Skeletal muscle tissue (tissue), 4 donors: ENCODE measurements around the gene COMP. TPM values are rescaled to one million over a fixed set of nuclear protein-coding genes. Genes with fewer than 3 reads are reported as not detected.
A peak's percentile ranks its signal among the peaks of the same experiment; 100 is the strongest.

Source experiments
- H3K27ac ChIP-seq: one replicate; pipeline ENCODE4 v1.7.0; 2013; ENCODE audit warnings: mild to moderate bottlenecking, low read depth, low read length, inconsistent platforms
- H3K27me3 ChIP-seq, 3 donors: one replicate each; pipeline ENCODE4 v1.7.0; 2013; ENCODE audit warnings: low read length in 3 of 3; ENCODE audit not compliant: control insufficient read depth in 3 of 3, insufficient read depth in 3 of 3
- H3K36me3 ChIP-seq, 3 donors: one replicate each; pipeline ENCODE4 v1.7.0; 2013; ENCODE audit warnings: low read length in 3 of 3; ENCODE audit not compliant: control insufficient read depth in 3 of 3, insufficient read depth in 3 of 3
- H3K4me1 ChIP-seq, 3 donors: one replicate each; pipeline ENCODE4 v1.7.0; 2013; ENCODE audit warnings: low read length in 3 of 3, mild to moderate bottlenecking in 3 of 3; ENCODE audit not compliant: control insufficient read depth in 3 of 3, insufficient read depth in 3 of 3
- H3K4me3 ChIP-seq, 3 donors: one replicate each; pipeline ENCODE4 v1.7.0; 2013; ENCODE audit warnings: low read length in 3 of 3
- H3K9ac ChIP-seq, 3 donors: one replicate each; pipeline ENCODE4 v1.7.0; 2013; ENCODE audit warnings: low read length in 3 of 3, mild to moderate bottlenecking in 3 of 3, moderate library complexity in 2 of 3, low read depth in 1 of 3
- H3K9me3 ChIP-seq, 3 donors: one replicate each; pipeline ENCODE4 v1.7.0; 2013; ENCODE audit warnings: low read length in 3 of 3; ENCODE audit not compliant: control insufficient read depth in 3 of 3
- total RNA-seq: library from RNA; depleted of rRNA; stranded (reverse); fragments of >200 nt; gene quantifications from one replicate; pipeline ENCODE4 v1.2.3, GENCODE V29; 2014
- donor health status: Osteomylitis.

The COMP gene
- total RNA-seq, 1 donor from 2014 or later = 15.7 TPM

- no peaks in the 10 kb centered on the region for H3K9me3 ChIP-seq
- no peaks in the 10 kb centered on the region for H3K27me3 ChIP-seq
- no peak overlapping the region for H3K9ac ChIP-seq
- no peak overlapping the region for H3K27ac ChIP-seq
- H3K4me1 ChIP-seq = peaks cover 0 to 7% (median 0%) of the 10 kb centered on the region in 3 donors
- H3K36me3 ChIP-seq = peaks cover 0 to 9% (median 0%) of the 10 kb centered on the region in 3 donors
- no peak overlapping the region for H3K4me3 ChIP-seq
Measured at GRCh38 chr19:18771328-18772242, 19.5 kb downstream of the COMP start.

- Histone ChIP-seq H3K4me1 (peaks cover 0 to 7% (median 0%) of the 10 kb centered on the region in 3 donors), H3K4me3 (no peak overlapping the region), H3K27me3 (no peaks in the 10 kb centered on the region), H3K27ac (no peak overlapping the region), H3K9ac (no peak overlapping the region), H3K36me3 (peaks cover 0 to 5% (median 0%) of the 10 kb centered on the region in 3 donors), H3K9me3 (no peaks in the 10 kb centered on the region)
Measured at GRCh38 chr19:18770663-18771327, 20.3 kb downstream of the COMP start.

- no peak overlapping the region for H3K9ac ChIP-seq
- peaks cover 0 to 7% (median 3%) of the 10 kb centered on the region in 3 donors for H3K4me1 ChIP-seq
- H3K27ac ChIP-seq = no peak overlapping the region
- H3K27me3 ChIP-seq = no peaks in the 10 kb centered on the region
- H3K36me3 ChIP-seq = peaks cover 0 to 2% (median 0%) of the 10 kb centered on the region in 3 donors
- no peak overlapping the region for H3K4me3 ChIP-seq
- H3K9me3 ChIP-seq = no peaks in the 10 kb centered on the region
Measured at GRCh38 chr19:18769989-18770528, 21.0 kb downstream of the COMP start.

- Histone ChIP-seq H3K9me3 (no peaks in the 10 kb centered on the region), H3K9ac (no peak overlapping the region), H3K4me3 (no peak overlapping the region), H3K36me3 (peaks cover 0 to 2% (median 0%) of the 10 kb centered on the region in 3 donors), H3K4me1 (peaks cover 6 to 13% (median 10%) of the 10 kb centered on the region in 3 donors), H3K27me3 (no peaks in the 10 kb centered on the region), H3K27ac (no peak overlapping the region)
Measured at GRCh38 chr19:18768997-18769891, 21.9 kb downstream of the COMP start.

- peaks cover 16 to 23% (median 21%) of the 10 kb centered on the region in 3 donors for H3K4me1 ChIP-seq
Measured at GRCh38 chr19:18768046-18768771, 22.9 kb downstream of the COMP start.

GRCh38 chr19:18765224-18765623 is 25.9 kb downstream of the COMP start:
- Histone ChIP-seq H3K4me1 (peaks cover 31 to 40% (median 35%) of the 10 kb centered on the region in 3 donors), H3K4me3 (no peak overlapping the region), H3K9ac (peak overlapping the region in 1 of 3 donors; percentile 3), H3K36me3 (peaks cover 0 to 2% (median 0%) of the 10 kb centered on the region in 3 donors), H3K27ac (no peak overlapping the region), H3K9me3 (no peaks in the 10 kb centered on the region), H3K27me3 (no peaks in the 10 kb centered on the region)

More at GRCh38 chr19:18768046-18768771, 22.9 kb downstream of the COMP start:
- no peak overlapping the region for H3K27ac ChIP-seq
- H3K9ac ChIP-seq = peak overlapping the region in 1 of 3 donors; percentile 33
- H3K27me3 ChIP-seq = no peaks in the 10 kb centered on the region
- no peaks in the 10 kb centered on the region for H3K9me3 ChIP-seq
- no peak overlapping the region for H3K4me3 ChIP-seq
- peaks cover 0 to 2% (median 0%) of the 10 kb centered on the region in 3 donors for H3K36me3 ChIP-seq

GRCh38 chr19:18764591-18765051 is 26.5 kb downstream of the COMP start:
- peaks cover 31 to 38% (median 35%) of the 10 kb centered on the region in 3 donors for H3K4me1 ChIP-seq
- H3K9ac ChIP-seq = peak overlapping the region in 1 of 3 donors; percentile 69

GRCh38 chr19:18763674-18764590 is 27.2 kb downstream of the COMP start:
- H3K9ac ChIP-seq = peak overlapping the region in 2 of 3 donors; percentile 21 to 69
- no peaks in the 10 kb centered on the region for H3K9me3 ChIP-seq
- H3K4me1 ChIP-seq = peaks cover 31 to 35% (median 33%) of the 10 kb centered on the region in 3 donors
- peak overlapping the region; percentile 54 for H3K27ac ChIP-seq
- H3K27me3 ChIP-seq = no peaks in the 10 kb centered on the region
- H3K4me3 ChIP-seq = no peak overlapping the region
- H3K36me3 ChIP-seq = peaks cover 0 to 2% (median 0%) of the 10 kb centered on the region in 3 donors

More at GRCh38 chr19:18764591-18765051, 26.5 kb downstream of the COMP start:
- Histone ChIP-seq H3K9me3 (no peaks in the 10 kb centered on the region), H3K27ac (peak overlapping the region; percentile 54), H3K4me3 (no peak overlapping the region), H3K36me3 (peaks cover 0 to 2% (median 0%) of the 10 kb centered on the region in 3 donors), H3K27me3 (no peaks in the 10 kb centered on the region)
